Measurements from ENCODE around the gene NCR2.

DNA sequence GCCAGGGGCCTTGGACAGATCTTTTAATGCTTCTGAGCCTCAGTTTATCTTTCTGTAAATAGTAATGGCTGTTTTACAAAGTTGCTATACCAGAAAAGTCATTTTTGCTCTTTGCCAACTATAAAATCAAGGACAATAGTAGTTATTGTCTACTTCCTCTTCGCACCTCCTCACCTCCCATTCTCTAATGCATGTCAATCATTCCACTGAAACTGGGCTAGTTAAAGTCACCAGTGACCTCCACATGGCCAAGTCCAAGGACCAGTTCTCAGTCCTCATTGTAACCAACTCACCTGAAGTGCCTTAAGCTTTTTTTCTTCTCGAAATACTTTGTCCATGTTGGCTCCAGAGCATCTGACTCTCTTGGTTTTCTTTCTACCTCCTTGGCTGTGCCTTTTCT lies 51.2 kb downstream of the NCR2 start:
- TF ChIP-seq, protein P1, sequence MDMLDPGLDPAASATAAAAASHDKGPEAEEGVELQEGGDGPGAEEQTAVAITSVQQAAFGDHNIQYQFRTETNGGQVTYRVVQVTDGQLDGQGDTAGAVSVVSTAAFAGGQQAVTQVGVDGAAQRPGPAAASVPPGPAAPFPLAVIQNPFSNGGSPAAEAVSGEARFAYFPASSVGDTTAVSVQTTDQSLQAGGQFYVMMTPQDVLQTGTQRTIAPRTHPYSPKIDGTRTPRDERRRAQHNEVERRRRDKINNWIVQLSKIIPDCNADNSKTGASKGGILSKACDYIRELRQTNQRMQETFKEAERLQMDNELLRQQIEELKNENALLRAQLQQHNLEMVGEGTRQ (IDR thresholded peaks at IDR 0.05; ENCODE audit: borderline replicate concordance, low read depth, low read length), result no peak
- TF ChIP-seq SIN3A (IDR thresholded peaks at IDR 0.05; ENCODE audit: borderline replicate concordance, low read depth, low read length), result no peak
- TF ChIP-seq, protein P2, sequence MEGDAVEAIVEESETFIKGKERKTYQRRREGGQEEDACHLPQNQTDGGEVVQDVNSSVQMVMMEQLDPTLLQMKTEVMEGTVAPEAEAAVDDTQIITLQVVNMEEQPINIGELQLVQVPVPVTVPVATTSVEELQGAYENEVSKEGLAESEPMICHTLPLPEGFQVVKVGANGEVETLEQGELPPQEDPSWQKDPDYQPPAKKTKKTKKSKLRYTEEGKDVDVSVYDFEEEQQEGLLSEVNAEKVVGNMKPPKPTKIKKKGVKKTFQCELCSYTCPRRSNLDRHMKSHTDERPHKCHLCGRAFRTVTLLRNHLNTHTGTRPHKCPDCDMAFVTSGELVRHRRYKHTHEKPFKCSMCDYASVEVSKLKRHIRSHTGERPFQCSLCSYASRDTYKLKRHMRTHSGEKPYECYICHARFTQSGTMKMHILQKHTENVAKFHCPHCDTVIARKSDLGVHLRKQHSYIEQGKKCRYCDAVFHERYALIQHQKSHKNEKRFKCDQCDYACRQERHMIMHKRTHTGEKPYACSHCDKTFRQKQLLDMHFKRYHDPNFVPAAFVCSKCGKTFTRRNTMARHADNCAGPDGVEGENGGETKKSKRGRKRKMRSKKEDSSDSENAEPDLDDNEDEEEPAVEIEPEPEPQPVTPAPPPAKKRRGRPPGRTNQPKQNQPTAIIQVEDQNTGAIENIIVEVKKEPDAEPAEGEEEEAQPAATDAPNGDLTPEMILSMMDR (IDR thresholded peaks at IDR 0.05), result no peak
- no peak for TF ChIP-seq CHD2 (IDR thresholded peaks at IDR 0.05; ENCODE audit: low read length, partially characterized antibody)
- TF ChIP-seq EZH2phosphoT487 (IDR thresholded peaks at IDR 0.05; ENCODE audit: borderline replicate concordance, low read depth), result no peak
- TF ChIP-seq RFX5 (IDR thresholded peaks at IDR 0.05; ENCODE audit: low read length), result no peak
- TF ChIP-seq RAD21 (IDR thresholded peaks at IDR 0.05; ENCODE audit: low read length), result no peak
- TF ChIP-seq POLR2AphosphoS5 (IDR thresholded peaks at IDR 0.05; ENCODE audit: low read depth, low read length), result no peak
- TF ChIP-seq, protein P3, sequence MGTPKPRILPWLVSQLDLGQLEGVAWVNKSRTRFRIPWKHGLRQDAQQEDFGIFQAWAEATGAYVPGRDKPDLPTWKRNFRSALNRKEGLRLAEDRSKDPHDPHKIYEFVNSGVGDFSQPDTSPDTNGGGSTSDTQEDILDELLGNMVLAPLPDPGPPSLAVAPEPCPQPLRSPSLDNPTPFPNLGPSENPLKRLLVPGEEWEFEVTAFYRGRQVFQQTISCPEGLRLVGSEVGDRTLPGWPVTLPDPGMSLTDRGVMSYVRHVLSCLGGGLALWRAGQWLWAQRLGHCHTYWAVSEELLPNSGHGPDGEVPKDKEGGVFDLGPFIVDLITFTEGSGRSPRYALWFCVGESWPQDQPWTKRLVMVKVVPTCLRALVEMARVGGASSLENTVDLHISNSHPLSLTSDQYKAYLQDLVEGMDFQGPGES (IDR thresholded peaks at IDR 0.05; ENCODE audit: low read depth, low read length), result no peak
- no peak for TF ChIP-seq GATA2 (CRISPR knock-in tag; IDR thresholded peaks at IDR 0.05)
- TF ChIP-seq JUND (IDR thresholded peaks at IDR 0.05), result no peak
- no peak for TF ChIP-seq EP300 (IDR thresholded peaks at IDR 0.05; ENCODE audit: borderline replicate concordance in 1 of 2, low read depth in 1 of 2, low read length in 1 of 2)
- TF ChIP-seq GABPA (IDR thresholded peaks at IDR 0.05; ENCODE audit: low read depth), result no peak

All from SK-N-SH (cell line).